HG03135 (cell line): ENCODE data around the gene GEMIN2.
"Not testable (repeated sequence)": the region's sequence is repeated elsewhere in the genome, so short reads cannot be mapped to it uniquely, and the experiment has no call there.

Experiments used
- ATAC-seq: cut with Tn5 transposase; IDR thresholded peaks from one replicate; pipeline ENCODE4 v1.9.1; 2021; ENCODE audit warnings: mild to moderate bottlenecking, moderate library complexity; ENCODE audit not compliant: unreplicated experiment

Gene GEMIN2

DNA sequence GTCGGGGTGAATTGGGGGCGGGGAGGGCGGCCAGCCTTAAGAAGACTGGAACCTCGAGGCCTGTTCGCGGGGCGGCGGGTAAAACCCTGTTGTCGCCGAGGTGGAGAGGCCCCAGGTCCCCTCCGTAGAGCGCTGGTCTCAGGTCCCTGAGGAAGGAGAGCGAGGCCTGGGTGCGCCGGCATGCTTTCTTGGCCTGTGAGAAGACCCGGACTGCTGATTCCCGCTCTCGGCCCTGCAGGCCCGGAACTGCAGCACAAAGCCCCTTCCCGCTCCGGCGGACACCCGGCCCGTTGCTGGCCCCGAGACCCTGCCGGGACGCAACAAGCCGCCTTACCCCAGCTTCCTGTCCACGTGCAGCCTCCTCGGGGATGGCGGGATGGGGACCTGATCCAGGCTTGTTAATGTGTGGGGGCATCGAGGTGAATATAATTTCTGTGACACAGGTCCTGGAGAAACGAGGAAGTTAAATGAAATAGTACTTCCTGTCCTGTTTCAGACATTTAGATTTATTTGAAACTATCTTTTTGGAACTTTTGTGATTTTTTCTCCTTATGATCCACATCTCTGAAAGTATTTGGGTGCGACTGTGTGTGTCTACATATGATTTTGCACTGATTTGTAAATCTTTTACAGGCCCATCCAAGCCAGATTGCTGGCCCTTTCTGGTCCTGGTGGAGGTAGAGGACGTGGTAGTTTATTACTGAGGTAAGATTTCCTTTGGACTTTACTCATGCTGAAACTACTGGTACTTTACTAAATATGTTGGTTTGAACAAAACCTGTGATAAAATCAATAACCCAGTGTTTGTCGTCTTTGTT is 61.5 kb downstream of the GEMIN2 start:
- ATAC-seq = peak; percentile 9

- ATAC-seq = no peak
Observed at GRCh38 chr14:39176263-39177167, 62.4 kb downstream of the GEMIN2 start.

DNA sequence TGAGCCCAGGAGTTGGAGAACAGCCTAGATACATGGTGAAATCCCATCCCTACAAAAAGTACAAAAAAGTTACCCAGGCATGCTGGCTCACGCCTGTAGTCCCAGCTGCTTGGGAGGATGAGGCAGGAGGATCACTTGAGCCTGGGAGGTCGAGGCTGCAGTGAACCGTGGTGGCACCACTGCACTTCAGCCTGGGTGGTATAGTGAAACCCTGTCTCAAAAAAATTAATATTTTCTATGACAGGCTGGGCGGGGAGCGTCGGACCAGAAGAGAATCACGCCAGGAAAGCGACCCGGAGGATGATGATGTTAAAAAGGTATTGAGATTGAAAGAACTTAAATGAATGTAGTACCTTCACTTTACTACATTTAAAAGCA is 63.0 kb downstream of the GEMIN2 start:
- no peak for ATAC-seq

- ATAC-seq = no peak
Observed at GRCh38 chr14:39179042-39179441, 64.9 kb downstream of the GEMIN2 start.

GRCh38 chr14:39180553-39180952 is 66.4 kb downstream of the GEMIN2 start:
- no peak for ATAC-seq

- no peak for ATAC-seq
Observed at GRCh38 chr14:39181026-39181692, 67.0 kb downstream of the GEMIN2 start.

- ATAC-seq = no peak
Observed at GRCh38 chr14:39181693-39182047, 67.5 kb downstream of the GEMIN2 start.

DNA sequence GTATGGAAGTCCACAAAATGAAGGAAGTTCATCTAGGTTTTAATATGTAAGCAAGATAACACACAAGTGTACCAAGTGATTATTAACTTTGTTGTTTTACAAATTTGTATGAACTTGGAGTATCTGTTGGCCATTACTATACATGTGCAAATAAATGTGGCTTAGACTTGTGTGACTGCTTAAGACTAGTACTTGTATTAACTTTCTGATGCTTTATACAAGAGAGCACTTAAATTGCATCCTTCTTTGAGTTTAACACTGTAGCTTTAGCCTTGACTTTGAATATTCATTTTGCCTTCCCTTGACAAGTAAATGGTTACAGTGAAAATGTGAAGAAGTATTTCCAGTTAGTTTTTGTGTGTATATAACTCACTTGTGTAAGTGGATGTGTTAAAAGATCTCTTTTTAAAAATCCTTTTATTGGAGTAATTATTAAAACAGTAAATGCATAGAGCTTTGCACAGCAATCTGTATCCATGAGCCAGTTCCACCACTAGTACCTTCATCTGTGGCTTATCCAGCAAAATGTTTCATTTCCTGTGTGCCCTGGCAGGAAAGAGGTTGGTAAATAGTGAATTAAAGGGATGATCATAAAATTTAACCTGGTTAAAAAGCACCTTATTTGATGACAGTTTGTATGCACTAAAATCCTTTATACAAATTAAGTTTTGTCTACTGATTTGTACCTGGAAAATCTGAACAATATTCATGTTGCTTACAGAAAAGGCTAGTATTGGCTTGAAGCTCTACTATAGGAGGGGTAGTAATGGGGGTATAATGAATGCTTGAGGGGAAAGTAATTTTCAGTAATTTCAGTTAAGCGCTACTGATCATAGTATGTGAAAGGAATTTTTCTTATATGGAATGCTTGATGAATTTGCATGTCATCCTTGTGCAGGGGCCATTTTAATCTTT is 68.9 kb downstream of the GEMIN2 start:
- no peak for ATAC-seq

DNA sequence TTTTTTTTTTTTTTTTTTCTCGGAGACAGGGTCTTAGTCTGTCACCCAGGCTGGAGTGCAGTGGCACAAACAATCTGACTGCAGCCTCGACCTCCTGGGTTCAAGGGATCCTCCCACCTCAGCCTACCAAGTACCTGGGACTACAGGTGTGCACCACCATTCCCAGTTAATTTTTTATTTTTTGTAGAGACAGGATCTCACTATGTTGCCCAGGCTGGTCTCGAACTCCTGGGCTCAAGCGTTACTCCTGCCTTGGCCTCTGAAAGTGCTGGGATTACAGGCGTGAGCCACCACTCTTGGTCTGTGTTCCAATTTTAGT is 69.5 kb downstream of the GEMIN2 start:
- ATAC-seq = not testable (repeated sequence)

DNA sequence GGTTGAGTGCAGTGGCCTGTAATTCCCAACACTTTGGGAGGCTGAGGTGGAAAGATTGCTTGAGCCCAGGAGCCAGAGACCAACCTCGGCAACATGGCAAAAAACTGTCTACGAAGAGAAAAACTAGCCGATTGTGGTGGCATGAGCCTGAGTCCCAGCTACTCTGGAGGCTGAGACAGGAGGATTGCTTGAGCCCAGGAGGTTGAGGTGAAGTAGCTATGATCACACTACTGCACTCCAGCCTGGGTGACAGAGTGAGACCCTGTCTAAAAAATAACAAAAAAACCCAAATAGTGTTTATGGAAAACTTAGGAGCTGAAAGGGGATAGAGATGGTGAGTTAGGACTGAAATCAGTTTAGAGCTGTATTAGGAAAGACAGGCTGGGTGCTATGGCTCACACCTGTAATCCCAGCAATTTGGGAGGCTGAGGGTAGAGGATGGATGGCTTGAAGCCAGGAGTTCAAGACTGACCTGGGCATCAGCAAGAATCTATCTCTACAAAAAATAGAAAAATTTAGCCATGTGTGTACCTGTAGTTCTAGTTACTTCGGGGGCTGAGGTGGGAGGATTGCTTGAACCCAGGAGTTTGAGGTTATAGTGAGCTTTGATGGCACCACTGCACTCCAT is 70.6 kb downstream of the GEMIN2 start:
- no peak for ATAC-seq

DNA sequence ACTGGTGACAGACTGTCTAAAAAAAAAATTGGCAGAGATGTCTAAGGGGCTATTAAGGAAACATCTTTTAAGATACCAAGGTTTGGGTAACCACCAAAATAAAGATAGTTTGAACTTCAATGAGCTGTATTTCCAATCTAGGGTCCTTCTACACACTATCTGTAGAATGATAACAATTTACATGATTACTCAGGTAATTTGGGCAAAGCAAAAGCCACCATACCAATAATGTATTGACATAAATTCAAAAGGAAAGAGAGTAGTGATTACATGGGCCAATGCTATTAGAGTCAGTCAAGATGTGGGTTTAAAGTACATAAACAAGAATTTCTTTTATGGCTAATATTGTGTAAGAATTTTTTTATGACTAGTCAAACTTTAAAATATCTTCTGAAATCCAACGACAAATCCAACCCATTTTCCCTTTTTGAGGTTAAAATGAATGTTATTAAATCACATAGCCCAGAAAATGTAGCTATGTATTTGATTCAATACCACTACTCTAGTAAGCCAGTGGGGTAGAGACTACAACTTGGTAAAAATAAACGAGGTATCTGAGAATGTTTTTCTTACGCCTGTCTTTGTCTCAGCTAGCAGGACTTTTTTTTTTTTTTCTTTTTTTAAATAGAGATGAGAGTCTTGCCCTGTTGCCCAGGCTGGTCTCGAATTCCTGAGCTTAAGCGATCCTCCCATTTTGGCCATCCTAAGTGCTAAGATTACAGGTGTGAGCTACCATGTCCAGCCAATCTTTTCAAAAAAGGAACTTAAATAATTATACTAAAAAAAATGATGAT is 71.3 kb downstream of the GEMIN2 start:
- no peak for ATAC-seq
